Breast epithelium (tissue), 3 donors: ENCODE data around the gene SLC50A1.
"Not testable (repeated sequence)": the region's sequence is repeated elsewhere in the genome, so short reads cannot be mapped to it uniquely, and the experiment has no call there.

Experiments used
- POLR2A ChIP-seq: fragments of 450-650 bp; IDR thresholded peaks from one replicate; pipeline ENCODE4 v1.6.1; 2016; ENCODE audit warnings: antibody characterized with exemption, mild to moderate bottlenecking, moderate library complexity
- TF ChIP-seq, protein P1 (sequence below), 3 donors: fragments of 450-650 bp; IDR thresholded peaks; one replicate each; pipeline ENCODE4 v1.5.1; 2016 to 2017; ENCODE audit warnings: antibody characterized with exemption in 3 of 3, mild to moderate bottlenecking in 3 of 3, moderate library complexity in 3 of 3

DNA sequence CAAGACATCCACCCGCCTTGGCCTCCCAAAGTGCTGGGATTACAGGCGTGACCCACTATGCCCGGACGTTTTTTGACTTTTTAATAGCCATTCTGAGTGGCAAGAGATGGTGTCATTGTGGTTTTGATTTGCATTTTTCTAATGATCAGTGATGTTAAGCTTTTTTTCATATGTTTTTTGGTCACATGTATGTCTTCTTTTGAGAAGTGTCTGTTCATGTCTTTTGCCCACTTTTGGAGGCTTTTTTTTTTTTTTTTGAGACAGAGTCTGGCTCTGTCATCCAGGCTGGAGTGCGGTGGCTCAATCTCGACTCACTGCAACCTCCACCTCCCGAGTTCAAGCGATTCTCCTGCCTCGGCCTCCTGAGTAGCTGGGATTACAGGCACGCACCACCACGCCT, 29.0 kb downstream of the SLC50A1 start:
- TF ChIP-seq, protein P1, sequence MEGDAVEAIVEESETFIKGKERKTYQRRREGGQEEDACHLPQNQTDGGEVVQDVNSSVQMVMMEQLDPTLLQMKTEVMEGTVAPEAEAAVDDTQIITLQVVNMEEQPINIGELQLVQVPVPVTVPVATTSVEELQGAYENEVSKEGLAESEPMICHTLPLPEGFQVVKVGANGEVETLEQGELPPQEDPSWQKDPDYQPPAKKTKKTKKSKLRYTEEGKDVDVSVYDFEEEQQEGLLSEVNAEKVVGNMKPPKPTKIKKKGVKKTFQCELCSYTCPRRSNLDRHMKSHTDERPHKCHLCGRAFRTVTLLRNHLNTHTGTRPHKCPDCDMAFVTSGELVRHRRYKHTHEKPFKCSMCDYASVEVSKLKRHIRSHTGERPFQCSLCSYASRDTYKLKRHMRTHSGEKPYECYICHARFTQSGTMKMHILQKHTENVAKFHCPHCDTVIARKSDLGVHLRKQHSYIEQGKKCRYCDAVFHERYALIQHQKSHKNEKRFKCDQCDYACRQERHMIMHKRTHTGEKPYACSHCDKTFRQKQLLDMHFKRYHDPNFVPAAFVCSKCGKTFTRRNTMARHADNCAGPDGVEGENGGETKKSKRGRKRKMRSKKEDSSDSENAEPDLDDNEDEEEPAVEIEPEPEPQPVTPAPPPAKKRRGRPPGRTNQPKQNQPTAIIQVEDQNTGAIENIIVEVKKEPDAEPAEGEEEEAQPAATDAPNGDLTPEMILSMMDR (IDR thresholded peaks at IDR 0.05): not testable (repeated sequence)
- not testable (repeated sequence) for TF ChIP-seq POLR2A
